Neuronal stem cell (in vitro differentiated cells): Measurements from ENCODE around the gene ZNF425.

Experiments used
- DNase-seq: peaks from one replicate; pipeline ENCODE4 v3.0.0-alpha.2; 2013; ENCODE audit warnings: low spot score
- H2AFZ ChIP-seq: one replicate; pipeline ENCODE4 v1.6.1; 2013; ENCODE audit warnings: mild to moderate bottlenecking, low read length, inconsistent platforms
- H2AK5ac ChIP-seq: 2 replicates; pipeline ENCODE4 v1.6.1; 2013; ENCODE audit warnings: low read depth, mild to moderate bottlenecking, inconsistent platforms, low read length, moderate library complexity, mixed read lengths
- H2BK120ac ChIP-seq: 2 replicates; pipeline ENCODE4 v1.6.1; 2013; ENCODE audit warnings: low read depth, mild to moderate bottlenecking, inconsistent platforms, low read length, moderate library complexity, mixed read lengths
- H2BK12ac ChIP-seq: one replicate; pipeline ENCODE4 v1.6.1; 2013; ENCODE audit warnings: low read length, inconsistent platforms
- H2BK15ac ChIP-seq: 2 replicates; pipeline ENCODE4 v1.6.1; 2013; ENCODE audit warnings: mild to moderate bottlenecking, low read length, inconsistent platforms, mixed read lengths
- H2BK5ac ChIP-seq: one replicate; pipeline ENCODE4 v1.6.1; 2013; ENCODE audit warnings: inconsistent platforms, mild to moderate bottlenecking, low read length, moderate library complexity
- H3K14ac ChIP-seq: one replicate; pipeline ENCODE4 v1.6.1; 2013; ENCODE audit warnings: low read length, inconsistent platforms
- H3K18ac ChIP-seq: 2 replicates; pipeline ENCODE4 v1.6.1; 2013; ENCODE audit warnings: low read length, inconsistent platforms
- H3K23ac ChIP-seq: 2 replicates; pipeline ENCODE4 v1.6.1; 2013; ENCODE audit warnings: low read depth, mild to moderate bottlenecking, mixed read lengths, low read length, inconsistent platforms; ENCODE audit not compliant: poor library complexity
- H3K27ac ChIP-seq: replicated peaks from 3 replicates; pipeline ENCODE4 v1.5.1; 2013; ENCODE audit warnings: low read length, inconsistent platforms
- H3K27me3 ChIP-seq, 3 experiments: 2 replicates each; pipeline ENCODE4 v1.6.1; 2013; ENCODE audit warnings: low read length in 3 of 3, mild to moderate bottlenecking in 2 of 3, inconsistent platforms in 1 of 3, low read depth in 1 of 3, mixed read lengths in 1 of 3, moderate library complexity in 1 of 3; ENCODE audit not compliant: control insufficient read depth in 3 of 3, insufficient read depth in 3 of 3
- H3K36me3 ChIP-seq, 2 donors: replicated peaks in 1 of 2; 2 replicates each; pipeline ENCODE4 v1.6.1; 2013; ENCODE audit warnings: low read length in 2 of 2; ENCODE audit not compliant: control insufficient read depth in 2 of 2, insufficient read depth in 2 of 2
- H3K4ac ChIP-seq: 2 replicates; pipeline ENCODE4 v1.6.1; 2013; ENCODE audit warnings: inconsistent platforms, mild to moderate bottlenecking, low read length, moderate library complexity
- H3K4me1 ChIP-seq, 2 donors: 1 replicate in 1 of 2; 2 replicates in 1 of 2; pipeline ENCODE4 v1.6.1; 2013; ENCODE audit warnings: low read length in 2 of 2, low read depth in 1 of 2; ENCODE audit not compliant: control insufficient read depth in 2 of 2, insufficient read depth in 1 of 2
- H3K4me2 ChIP-seq: one replicate; pipeline ENCODE4 v1.6.1; 2013; ENCODE audit warnings: mild to moderate bottlenecking, low read length, inconsistent platforms; ENCODE audit not compliant: insufficient read depth, poor library complexity, severe bottlenecking
- H3K4me3 ChIP-seq, 2 donors: 2 replicates each; pipeline ENCODE4 v1.5.1; 2013; ENCODE audit warnings: low read length in 2 of 2, mild to moderate bottlenecking in 2 of 2, inconsistent platforms in 1 of 2, moderate library complexity in 1 of 2
- H3K79me1 ChIP-seq: one replicate; pipeline ENCODE4 v1.6.1; 2013; ENCODE audit warnings: low read depth, mild to moderate bottlenecking, inconsistent platforms, low read length, moderate library complexity
- H3K9ac ChIP-seq: one replicate; pipeline ENCODE4 v1.6.1; 2013; ENCODE audit warnings: mild to moderate bottlenecking, low read depth, low read length, inconsistent platforms; ENCODE audit not compliant: poor library complexity
- H3K9me3 ChIP-seq, 2 donors: replicated peaks in 1 of 2; 2 replicates each; pipeline versions ENCODE3 to v1.6.1; 2013; ENCODE audit warnings: low read length in 2 of 2, mild to moderate bottlenecking in 2 of 2, inconsistent platforms in 1 of 2, low read depth in 1 of 2, mixed read lengths in 1 of 2, moderate library complexity in 1 of 2; ENCODE audit not compliant: control insufficient read depth in 2 of 2, insufficient read depth in 1 of 2
- H4K8ac ChIP-seq: one replicate; pipeline ENCODE4 v1.6.1; 2013; ENCODE audit warnings: low read depth, mild to moderate bottlenecking, inconsistent platforms, low read length, moderate library complexity
- H4K91ac ChIP-seq: one replicate; pipeline ENCODE4 v1.6.1; 2013; ENCODE audit warnings: low read length, low read depth, mild to moderate bottlenecking, inconsistent platforms; ENCODE audit not compliant: poor library complexity
- WGBS, 2 donors: extraction: QIAGEN DNeasy Blood & Tissue Kit; methylation state at CpG; one replicate each; pipeline ENCODE4 v1.1.7; 2013; ENCODE audit warnings: missing lambda C conversion rate in 2 of 2, mixed read lengths in 1 of 2; ENCODE audit not compliant: insufficient read length in 2 of 2, insufficient replicate concordance in 1 of 2; ENCODE audit errors: extremely low coverage in 2 of 2; 5-methylcytosine and 5-hydroxymethylcytosine counted together

The ZNF425 gene

GRCh38 chr7:149103424-149103823 lies 22.7 kb downstream of the ZNF425 start:
- no CpG with 5 or more reads among the region's 9 CpGs for WGBS, 2 donors
- H2AK5ac ChIP-seq, result no peak overlapping the region

GRCh38 chr7:149102666-149103065 lies 23.5 kb downstream of the ZNF425 start:
- no peaks in the 10 kb centered on the region for H3K4me1 ChIP-seq
- WGBS, 2 donors, result no CpG with 5 or more reads among the region's 1 CpG
- DNase-seq, result no peak
- no peak overlapping the region for H3K4me2 ChIP-seq
- H4K91ac ChIP-seq, result no peak overlapping the region
- no peak overlapping the region for H2BK12ac ChIP-seq
- H3K14ac ChIP-seq, result no peak overlapping the region
- no peak overlapping the region for H4K8ac ChIP-seq
- H2AFZ ChIP-seq, result no peak overlapping the region
- H2BK5ac ChIP-seq, result no peak overlapping the region
- H3K79me1 ChIP-seq, result no peaks in the 10 kb centered on the region
- no peaks in the 10 kb centered on the region for H3K27me3 ChIP-seq
- no peak overlapping the region for H2BK120ac ChIP-seq
- H3K4me3 ChIP-seq, result no peak overlapping the region
- no peak overlapping the region for H2BK15ac ChIP-seq
- peaks cover 5 to 17% of the 10 kb centered on the region in 2 donors for H3K36me3 ChIP-seq
- no peak overlapping the region for H3K27ac ChIP-seq
- H2AK5ac ChIP-seq, result no peak overlapping the region
- no peak overlapping the region for H3K4ac ChIP-seq
- H3K23ac ChIP-seq, result no peak overlapping the region
- no peak overlapping the region for H3K18ac ChIP-seq
- H3K9me3 ChIP-seq, result no peaks in the 10 kb centered on the region
- H3K9ac ChIP-seq, result no peak overlapping the region

More at GRCh38 chr7:149103424-149103823, 22.7 kb downstream of the ZNF425 start:
- Histone ChIP-seq H2BK120ac (no peak overlapping the region), H2BK12ac (no peak overlapping the region), H2AFZ (no peak overlapping the region), H3K23ac (no peak overlapping the region), H2BK15ac (no peak overlapping the region), H3K4me3 (no peak overlapping the region), H3K18ac (no peak overlapping the region), H3K14ac (no peak overlapping the region), H3K4me2 (no peak overlapping the region), H3K4ac (no peak overlapping the region), H2BK5ac (no peak overlapping the region), H3K9ac (no peak overlapping the region), H3K9me3 (no peaks in the 10 kb centered on the region), H3K36me3 (peaks cover 5 to 17% of the 10 kb centered on the region in 2 donors), H4K91ac (no peak overlapping the region), H4K8ac (no peak overlapping the region), H3K27ac (no peak overlapping the region), H3K4me1 (no peaks in the 10 kb centered on the region), H3K27me3 (no peaks in the 10 kb centered on the region), H3K79me1 (no peaks in the 10 kb centered on the region)
- no peak for DNase-seq

DNA sequence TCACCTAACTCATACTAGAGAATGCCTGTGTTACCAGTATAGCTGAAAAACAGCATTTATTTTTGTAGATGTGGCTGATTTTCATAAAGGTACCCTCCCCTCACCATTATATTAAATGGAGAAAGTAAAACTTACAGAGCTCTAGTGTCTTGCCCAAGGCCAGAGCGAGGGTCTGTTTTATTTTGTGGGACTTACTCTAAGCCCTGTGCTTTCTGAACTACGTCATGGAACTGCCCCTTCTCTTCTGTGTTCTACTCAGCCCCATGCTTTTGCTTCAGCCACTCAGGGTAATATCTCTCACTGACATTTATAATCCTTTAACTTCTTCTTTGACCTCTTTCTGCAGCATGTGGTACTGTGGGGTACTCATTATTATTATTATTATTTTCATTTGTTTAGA lies 25.3 kb downstream of the ZNF425 start:
- no peak overlapping the region for H3K23ac ChIP-seq
- H4K8ac ChIP-seq, result no peak overlapping the region
- H3K14ac ChIP-seq, result no peak overlapping the region
- H3K79me1 ChIP-seq, result no peaks in the 10 kb centered on the region
- H3K4me3 ChIP-seq, result no peak overlapping the region
- H2BK15ac ChIP-seq, result no peak overlapping the region
- H3K27ac ChIP-seq, result no peak overlapping the region
- H2AK5ac ChIP-seq, result no peak overlapping the region
- no peaks in the 10 kb centered on the region for H3K27me3 ChIP-seq
- no peak overlapping the region for H2BK5ac ChIP-seq
- WGBS, 2 donors, result no CpG with 5 or more reads among the region's 2 CpGs
- no peak overlapping the region for H2BK12ac ChIP-seq
- no peak overlapping the region for H3K4ac ChIP-seq
- H3K36me3 ChIP-seq, result peaks cover 5 to 17% of the 10 kb centered on the region in 2 donors
- H4K91ac ChIP-seq, result no peak overlapping the region
- no peak overlapping the region for H3K9ac ChIP-seq
- no peak overlapping the region for H3K4me2 ChIP-seq
- DNase-seq, result no peak
- no peak overlapping the region for H2AFZ ChIP-seq
- H3K18ac ChIP-seq, result no peak overlapping the region
- H3K4me1 ChIP-seq, result no peaks in the 10 kb centered on the region
- no peaks in the 10 kb centered on the region for H3K9me3 ChIP-seq
- no peak overlapping the region for H2BK120ac ChIP-seq

DNA sequence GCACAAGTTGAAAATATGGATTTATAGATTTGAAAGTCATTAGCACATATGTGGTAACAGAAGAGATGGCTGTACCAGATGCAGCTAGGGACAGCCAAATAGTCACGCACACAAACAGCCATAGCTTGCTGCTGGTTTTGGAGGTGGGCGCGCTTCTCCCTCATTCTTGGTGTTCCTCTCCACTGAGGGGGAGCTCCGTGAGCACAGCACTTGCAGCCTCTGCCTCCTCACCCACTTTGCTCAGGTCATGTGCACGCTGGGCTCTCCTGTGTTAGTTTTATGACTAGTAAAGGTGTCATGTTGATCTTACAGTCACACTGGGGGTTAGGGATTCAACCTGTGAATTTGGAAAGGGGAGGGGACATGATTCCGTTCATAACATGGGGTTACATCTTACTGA lies 27.1 kb downstream of the ZNF425 start:
- no CpG with 5 or more reads among the region's 6 CpGs for WGBS, 2 donors

More for the DNA sequence above, 27.1 kb downstream of the ZNF425 start:
- Histone ChIP-seq H3K4ac (no peak overlapping the region), H3K79me1 (no peaks in the 10 kb centered on the region), H2AFZ (no peak overlapping the region), H3K23ac (no peak overlapping the region), H2BK5ac (no peak overlapping the region), H3K9me3 (no peaks in the 10 kb centered on the region), H3K4me1 (no peaks in the 10 kb centered on the region), H4K91ac (no peak overlapping the region), H3K18ac (no peak overlapping the region), H2BK120ac (no peak overlapping the region), H3K9ac (no peak overlapping the region), H2BK12ac (no peak overlapping the region), H3K27me3 (no peaks in the 10 kb centered on the region), H2BK15ac (no peak overlapping the region), H3K4me3 (peak overlapping the region in 1 of 2 donors; percentile 14), H3K36me3 (peaks cover 4 to 10% of the 10 kb centered on the region in 2 donors), H3K14ac (no peak overlapping the region), H4K8ac (no peak overlapping the region), H2AK5ac (no peak overlapping the region), H3K4me2 (no peak overlapping the region), H3K27ac (no peak overlapping the region)
- no peak for DNase-seq
